Stimulated activated CD8-positive, alpha-beta memory T cell treated with anti-CD3 and anti-CD28 coated beads, Interleukin-2, amount 100 ng/mL, for 1 hour (primary cell): ENCODE measurements around the gene KRTAP20-4.

Source experiments
- DNase-seq, 2 donors: peaks; one replicate each; pipeline ENCODE4 v3.0.0-alpha.2; 2020; ENCODE audit warnings: low read depth in 2 of 2

KRTAP20-4 gene

GRCh38 chr21:30652891-30653290 lies 32.5 kb downstream of the KRTAP20-4 start:
- no peak for DNase-seq

GRCh38 chr21:30668776-30669175 lies 48.3 kb downstream of the KRTAP20-4 start:
- no peak for DNase-seq
